Measurements from ENCODE around the gene PAAF1.

Gene PAAF1

GRCh38 chr11:73940801-73941570 lies 64.2 kb downstream of the PAAF1 start:
- Mint-ChIP-seq H3K4me1 (peaks cover 24% of the 10 kb centered on the region), H3K9me3 (peaks cover 14% of the 10 kb centered on the region), H3K27me3 (ENCODE audit: low read depth) (no peaks in the 10 kb centered on the region), H3K4me3 (no peak overlapping the region), H3K27ac (no peak overlapping the region), H3K36me3 (ENCODE audit: low read depth) (peaks cover 33% of the 10 kb centered on the region)
- no peak for TF ChIP-seq CTCF (IDR thresholded peaks at IDR 0.05; ENCODE audit: unreplicated experiment in 3 of 3)

- peaks cover 22% of the 10 kb centered on the region for H3K9me3 Mint-ChIP-seq
- TF ChIP-seq CTCF (IDR thresholded peaks at IDR 0.05; ENCODE audit: unreplicated experiment in 3 of 3), result no peak
- H3K4me3 Mint-ChIP-seq, result no peak overlapping the region
- H3K4me1 Mint-ChIP-seq, result peaks cover 24% of the 10 kb centered on the region
- H3K36me3 Mint-ChIP-seq (ENCODE audit: low read depth), result peaks cover 38% of the 10 kb centered on the region
- no peaks in the 10 kb centered on the region for H3K27me3 Mint-ChIP-seq (ENCODE audit: low read depth)
- H3K27ac Mint-ChIP-seq, result no peak overlapping the region
Measured at GRCh38 chr11:73942010-73942409, 65.2 kb downstream of the PAAF1 start.

DNA sequence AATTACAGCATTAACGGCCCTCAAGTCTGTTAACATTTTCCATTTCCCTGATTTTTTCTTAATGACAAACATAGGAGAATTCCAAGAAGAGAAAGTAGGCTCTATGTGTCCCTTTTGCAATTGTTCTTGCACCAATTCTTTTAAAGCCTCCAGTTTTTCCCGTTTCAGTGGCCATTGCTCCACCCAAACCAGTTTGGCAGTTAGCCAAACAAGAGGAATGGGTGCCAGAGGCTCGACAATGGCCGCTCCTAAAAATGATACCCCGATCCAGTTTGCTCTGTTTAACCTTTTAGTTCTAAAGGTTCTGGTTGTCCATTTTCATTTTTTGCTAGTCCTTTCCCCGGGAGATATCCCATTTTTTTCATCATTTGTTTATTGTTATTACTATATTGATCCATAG lies 67.3 kb downstream of the PAAF1 start:
- Mint-ChIP-seq H3K36me3 (ENCODE audit: low read depth) (peaks cover 29% of the 10 kb centered on the region), H3K9me3 (peaks cover 15% of the 10 kb centered on the region)

GRCh38 chr11:73944901-73945300 lies 68.1 kb downstream of the PAAF1 start:
- Mint-ChIP-seq H3K4me1 (peaks cover 24% of the 10 kb centered on the region), H3K27me3 (ENCODE audit: low read depth) (peaks cover 4% of the 10 kb centered on the region), H3K36me3 (ENCODE audit: low read depth) (peaks cover 22% of the 10 kb centered on the region), H3K27ac (no peak overlapping the region), H3K4me3 (no peak overlapping the region), H3K9me3 (peaks cover 14% of the 10 kb centered on the region)
- no peak for TF ChIP-seq CTCF (IDR thresholded peaks at IDR 0.05; ENCODE audit: unreplicated experiment in 3 of 3)

More for the DNA sequence above, 67.3 kb downstream of the PAAF1 start:
- no peak for TF ChIP-seq CTCF (IDR thresholded peaks at IDR 0.05; ENCODE audit: unreplicated experiment in 3 of 3)
- H3K27me3 Mint-ChIP-seq (ENCODE audit: low read depth), result no peaks in the 10 kb centered on the region
- no peak overlapping the region for H3K4me3 Mint-ChIP-seq
- H3K4me1 Mint-ChIP-seq, result peaks cover 24% of the 10 kb centered on the region
- no peak overlapping the region for H3K27ac Mint-ChIP-seq

DNA sequence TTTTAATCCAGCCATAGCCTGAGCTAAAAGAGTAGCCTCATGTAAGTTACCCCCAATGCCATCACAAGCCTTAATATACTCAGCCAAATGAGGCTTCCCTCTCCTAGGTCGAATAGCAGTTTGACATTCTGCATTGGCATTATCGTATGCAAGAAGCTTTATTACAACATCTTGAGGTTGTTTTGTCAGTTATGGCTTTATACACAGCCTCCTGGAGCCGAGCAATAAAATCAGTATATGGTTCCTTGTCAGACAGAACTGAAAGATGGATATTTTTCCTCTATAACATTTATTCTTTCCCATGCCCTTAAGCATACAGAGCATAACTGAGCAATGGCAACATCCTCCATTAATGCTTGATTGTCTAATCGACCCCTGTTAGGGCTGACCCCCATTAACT lies 68.6 kb downstream of the PAAF1 start:
- H3K4me3 Mint-ChIP-seq, result no peak overlapping the region
- peaks cover 14% of the 10 kb centered on the region for H3K9me3 Mint-ChIP-seq
- peaks cover 18% of the 10 kb centered on the region for H3K36me3 Mint-ChIP-seq (ENCODE audit: low read depth)
- peaks cover 24% of the 10 kb centered on the region for H3K4me1 Mint-ChIP-seq
- H3K27me3 Mint-ChIP-seq (ENCODE audit: low read depth), result peaks cover 4% of the 10 kb centered on the region
- no peak for TF ChIP-seq CTCF (IDR thresholded peaks at IDR 0.05; ENCODE audit: unreplicated experiment in 3 of 3)
- H3K27ac Mint-ChIP-seq, result no peak overlapping the region
